ENCODE data around the gene IRF8. TPM values are rescaled to one million over a fixed set of nuclear protein-coding genes. Genes with fewer than 3 reads are reported as not detected.

Gene IRF8
- total RNA-seq, 2 donors from 2014 or later, result 6.2 to 8.2 TPM

DNA sequence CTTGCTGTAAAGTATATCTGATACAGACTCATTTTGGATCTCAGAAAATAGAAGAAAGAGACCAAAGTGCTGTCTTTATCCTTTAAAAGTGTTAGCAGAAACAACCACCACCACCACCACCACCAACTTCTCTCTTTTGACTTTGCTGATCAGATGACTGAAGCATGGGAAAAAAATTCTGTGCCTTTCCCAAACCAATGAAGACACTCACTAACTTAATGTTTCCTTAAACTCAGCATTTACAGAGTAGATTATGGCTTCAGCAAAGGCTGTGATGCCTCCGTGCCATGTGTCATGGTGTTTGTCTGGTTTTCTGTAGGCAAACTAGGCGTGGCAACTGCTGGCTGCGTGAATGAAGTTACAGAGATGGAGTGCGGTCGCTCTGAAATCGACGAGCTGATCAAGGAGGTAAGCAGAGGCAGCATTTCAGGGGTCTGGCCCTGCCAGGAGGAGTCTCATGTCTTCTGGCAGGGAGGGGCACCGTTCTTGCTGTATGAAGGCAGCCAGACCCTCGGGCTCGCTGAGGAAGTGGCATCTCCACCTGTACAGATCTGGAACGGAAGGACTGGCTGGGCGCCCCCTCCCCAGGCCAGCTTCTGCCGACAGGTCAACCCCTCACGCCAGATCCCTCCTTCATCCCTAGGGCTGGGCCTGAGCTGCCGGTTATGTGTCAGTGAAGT lies 12.4 kb downstream of the IRF8 start:
- no peak overlapping the region for H3K4me3 ChIP-seq
- no peak for ATAC-seq
- no peak for DNase-seq
- no peaks in the 10 kb centered on the region for H3K9me3 ChIP-seq
- TF ChIP-seq POLR2A (IDR thresholded peaks at IDR 0.05), result no peak
- TF ChIP-seq, protein P1, sequence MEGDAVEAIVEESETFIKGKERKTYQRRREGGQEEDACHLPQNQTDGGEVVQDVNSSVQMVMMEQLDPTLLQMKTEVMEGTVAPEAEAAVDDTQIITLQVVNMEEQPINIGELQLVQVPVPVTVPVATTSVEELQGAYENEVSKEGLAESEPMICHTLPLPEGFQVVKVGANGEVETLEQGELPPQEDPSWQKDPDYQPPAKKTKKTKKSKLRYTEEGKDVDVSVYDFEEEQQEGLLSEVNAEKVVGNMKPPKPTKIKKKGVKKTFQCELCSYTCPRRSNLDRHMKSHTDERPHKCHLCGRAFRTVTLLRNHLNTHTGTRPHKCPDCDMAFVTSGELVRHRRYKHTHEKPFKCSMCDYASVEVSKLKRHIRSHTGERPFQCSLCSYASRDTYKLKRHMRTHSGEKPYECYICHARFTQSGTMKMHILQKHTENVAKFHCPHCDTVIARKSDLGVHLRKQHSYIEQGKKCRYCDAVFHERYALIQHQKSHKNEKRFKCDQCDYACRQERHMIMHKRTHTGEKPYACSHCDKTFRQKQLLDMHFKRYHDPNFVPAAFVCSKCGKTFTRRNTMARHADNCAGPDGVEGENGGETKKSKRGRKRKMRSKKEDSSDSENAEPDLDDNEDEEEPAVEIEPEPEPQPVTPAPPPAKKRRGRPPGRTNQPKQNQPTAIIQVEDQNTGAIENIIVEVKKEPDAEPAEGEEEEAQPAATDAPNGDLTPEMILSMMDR (IDR thresholded peaks at IDR 0.05), result no peak
- H3K27me3 ChIP-seq, result no peaks in the 10 kb centered on the region
- intact Hi-C loops (cut with DNase I), result no loop called here
- H3K4me1 ChIP-seq, result peaks cover 6% of the 10 kb centered on the region
- H3K36me3 ChIP-seq (replicated peaks in 1 of 2; ENCODE audit: insufficient read depth in 1 of 2, low read depth in 2 of 2), result no peaks in the 10 kb centered on the region
- no peak overlapping the region for H3K27ac ChIP-seq
- 75 to 82% methylated on average over 14 to 15 of the region's 15 CpGs for WGBS, 2 donors

DNA sequence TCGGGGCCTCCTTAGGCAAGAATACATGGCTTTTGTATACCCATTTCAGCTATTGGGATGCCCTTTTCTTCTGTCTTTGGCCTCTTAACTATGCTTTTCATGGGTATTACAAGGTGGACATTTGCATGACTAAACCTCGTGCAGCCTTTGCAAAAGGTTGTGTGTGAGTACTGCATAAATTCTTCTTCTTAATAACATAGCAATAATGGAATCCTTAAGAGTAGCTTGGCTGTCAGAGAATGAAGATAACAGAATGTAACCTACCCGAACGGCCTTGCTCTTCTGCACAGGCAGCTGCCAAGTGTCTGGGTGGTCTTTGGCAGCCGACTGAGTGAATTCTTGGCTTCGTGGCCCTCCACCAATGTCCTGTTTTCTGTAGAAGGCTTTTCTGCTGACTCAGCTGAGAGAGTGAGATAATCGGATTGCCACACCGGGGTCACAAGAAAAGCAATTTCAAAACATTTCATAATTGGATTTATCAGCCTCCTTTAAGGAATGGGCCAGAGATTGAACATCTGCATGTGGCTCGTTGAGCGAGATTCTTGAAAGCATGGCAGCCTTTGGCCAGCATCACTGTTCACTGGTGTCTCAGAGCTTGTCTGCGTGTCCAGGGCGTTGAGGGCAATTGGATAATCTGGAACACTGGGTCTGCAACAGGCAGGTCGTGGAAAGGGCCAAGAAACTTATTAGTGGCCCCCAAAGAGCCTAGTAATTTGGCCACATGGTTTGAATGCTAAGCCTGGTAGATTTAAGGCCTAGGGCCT lies 13.4 kb downstream of the IRF8 start:
- peak; percentile 27 for ATAC-seq
- intact Hi-C loops (cut with DNase I), result no loop called here
- H3K27me3 ChIP-seq, result no peaks in the 10 kb centered on the region
- H3K4me3 ChIP-seq, result no peak overlapping the region
- peaks cover 13% of the 10 kb centered on the region for H3K4me1 ChIP-seq
- TF ChIP-seq POLR2A (IDR thresholded peaks at IDR 0.05), result no peak
- TF ChIP-seq, protein P1 (IDR thresholded peaks at IDR 0.05), result no peak
- 57 to 66% methylated on average over 13 of the region's 13 CpGs for WGBS, 2 donors
- H3K9me3 ChIP-seq, result no peaks in the 10 kb centered on the region
- DNase-seq, result peak in 3 of 4 donors; percentile 25 to 66 (median 29)
- no peaks in the 10 kb centered on the region for H3K36me3 ChIP-seq (replicated peaks in 1 of 2; ENCODE audit: insufficient read depth in 1 of 2, low read depth in 2 of 2)
- no peak overlapping the region for H3K27ac ChIP-seq

DNA sequence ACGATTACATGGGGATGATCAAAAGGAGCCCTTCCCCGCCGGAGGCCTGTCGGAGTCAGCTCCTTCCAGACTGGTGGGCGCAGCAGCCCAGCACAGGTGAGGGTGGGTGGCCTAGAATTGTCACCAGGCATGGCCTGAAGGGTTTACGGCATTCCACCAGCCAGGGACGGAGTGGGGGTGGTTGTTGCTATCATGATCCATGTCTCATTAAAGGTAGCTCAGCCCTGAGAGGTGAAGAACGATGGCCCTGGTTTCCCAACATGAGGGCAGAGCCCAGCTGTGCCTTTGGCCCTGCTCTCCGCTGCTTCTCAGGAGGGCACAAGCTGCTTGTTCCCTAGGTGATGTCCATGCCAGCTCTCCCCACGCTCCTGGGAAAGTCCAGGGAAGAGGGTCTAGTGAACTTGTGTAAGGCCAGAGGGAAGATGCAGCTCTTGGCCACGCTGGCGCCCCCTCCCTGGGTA lies 14.2 kb downstream of the IRF8 start:
- TF ChIP-seq POLR2A (IDR thresholded peaks at IDR 0.05), result no peak
- TF ChIP-seq, protein P1 (IDR thresholded peaks at IDR 0.05), result no peak
- Histone ChIP-seq H3K4me1 (peaks cover 13% of the 10 kb centered on the region), H3K4me3 (no peak overlapping the region), H3K27me3 (no peaks in the 10 kb centered on the region), H3K27ac (no peak overlapping the region), H3K9me3 (no peaks in the 10 kb centered on the region), H3K36me3 (replicated peaks in 1 of 2; ENCODE audit: insufficient read depth in 1 of 2, low read depth in 2 of 2) (no peaks in the 10 kb centered on the region)
- intact Hi-C loops (cut with DNase I), result no loop called here
- WGBS, 2 donors, result 83 to 89% methylated on average over 7 to 12 of the region's 12 CpGs
- no peak for ATAC-seq
- no peak for DNase-seq

DNA sequence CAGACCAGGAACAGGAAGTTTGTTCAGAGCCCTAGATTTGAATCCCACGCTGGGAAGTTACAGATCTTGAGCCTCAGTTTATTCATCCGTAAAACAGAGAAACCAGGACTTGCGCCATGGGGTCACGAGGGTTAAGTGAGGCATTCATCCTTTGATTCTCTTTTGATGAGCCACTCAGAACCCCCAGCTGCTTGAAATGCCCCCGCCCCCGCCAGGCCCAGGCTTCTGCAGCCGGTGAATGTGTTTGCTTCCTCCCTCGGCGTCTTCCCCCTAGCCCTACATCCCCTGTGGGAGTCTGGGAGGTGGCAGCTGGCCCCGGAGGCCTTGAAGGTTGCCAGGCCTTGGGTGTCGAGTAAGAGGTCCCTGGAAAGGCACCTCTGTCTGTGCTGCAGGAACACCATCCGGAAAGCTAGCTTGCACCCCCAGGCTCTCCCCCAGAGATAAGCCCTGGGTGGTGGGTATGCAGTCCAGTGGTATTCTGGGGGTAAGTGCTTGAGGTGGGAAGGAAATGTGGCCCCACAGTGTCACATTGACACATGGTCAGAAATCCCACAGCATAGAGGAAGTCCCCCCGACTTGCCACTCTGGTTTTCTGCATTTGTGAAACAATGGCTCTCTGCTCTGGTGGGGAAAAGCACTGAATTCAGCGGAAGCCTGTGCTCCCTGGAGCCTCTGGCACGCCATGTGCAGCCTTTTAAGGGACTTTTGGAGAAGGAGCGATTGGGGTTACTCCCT lies 14.9 kb downstream of the IRF8 start:
- H3K4me1 ChIP-seq, result peaks cover 13% of the 10 kb centered on the region
- no peaks in the 10 kb centered on the region for H3K27me3 ChIP-seq
- ATAC-seq (no peak), DNase-seq (no peak)
- 68 to 76% methylated on average over 12 to 15 of the region's 16 CpGs for WGBS, 2 donors
- H3K9me3 ChIP-seq, result no peaks in the 10 kb centered on the region
- no peak for TF ChIP-seq POLR2A (IDR thresholded peaks at IDR 0.05)
- TF ChIP-seq, protein P1 (IDR thresholded peaks at IDR 0.05), result no peak
- no peak overlapping the region for H3K27ac ChIP-seq
- intact Hi-C loops (cut with DNase I), result no loop called here
- no peaks in the 10 kb centered on the region for H3K36me3 ChIP-seq (replicated peaks in 1 of 2; ENCODE audit: insufficient read depth in 1 of 2, low read depth in 2 of 2)
- H3K4me3 ChIP-seq, result no peak overlapping the region
